Epithelial cell of proximal tubule (primary cell): ENCODE data around the gene THRAP3. TPM values are rescaled to one million over a fixed set of nuclear protein-coding genes. Genes with fewer than 3 reads are reported as not detected.
"Not testable (repeated sequence)": the region's sequence is repeated elsewhere in the genome, so short reads cannot be mapped to it uniquely, and the experiment has no call there.

ENCODE experiments used
- DNase-seq: peaks from one replicate; pipeline ENCODE4 v3.0.0-alpha.2; 2011; ENCODE audit warnings: low read depth
- H3K4me3 ChIP-seq: 2 replicates; pipeline ENCODE4 v1.5.1; 2011; ENCODE audit warnings: low read depth, mild to moderate bottlenecking, low read length
- total RNA-seq: library from RNA; depleted of rRNA; stranded (reverse); fragments of >200 nt; gene quantifications from 2 replicates; pipeline ENCODE4 v1.2.3, GENCODE V29; 2015
- TF ChIP-seq, protein P1 (sequence below): conservative IDR thresholded peaks from 2 replicates; pipeline ENCODE4 v1.5.1; 2012; ENCODE audit warnings: low read depth, mild to moderate bottlenecking, low read length

Gene THRAP3
- total RNA-seq, 1 donor from 2014 or later = 62.9 TPM

DNA sequence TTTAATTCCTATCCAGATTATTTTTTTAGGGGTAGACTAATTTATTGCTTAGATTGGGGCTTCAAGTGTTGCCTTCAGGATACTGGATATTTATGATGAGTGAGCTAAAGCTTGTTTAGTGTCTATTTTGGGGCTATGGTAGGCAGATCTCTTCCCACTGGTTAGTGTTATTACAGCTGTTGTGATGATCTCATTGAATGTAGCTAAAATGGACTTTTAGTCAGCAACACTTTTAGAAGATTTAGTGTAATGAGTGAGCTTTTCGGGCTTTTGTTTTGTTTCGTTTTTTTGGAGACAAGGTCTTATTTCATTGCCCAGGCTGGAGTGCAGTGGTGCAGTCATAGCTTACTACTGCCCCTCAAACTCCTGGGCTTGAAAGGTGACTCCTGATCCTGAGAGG, 14.2 kb downstream of the THRAP3 start:
- TF ChIP-seq, protein P1, sequence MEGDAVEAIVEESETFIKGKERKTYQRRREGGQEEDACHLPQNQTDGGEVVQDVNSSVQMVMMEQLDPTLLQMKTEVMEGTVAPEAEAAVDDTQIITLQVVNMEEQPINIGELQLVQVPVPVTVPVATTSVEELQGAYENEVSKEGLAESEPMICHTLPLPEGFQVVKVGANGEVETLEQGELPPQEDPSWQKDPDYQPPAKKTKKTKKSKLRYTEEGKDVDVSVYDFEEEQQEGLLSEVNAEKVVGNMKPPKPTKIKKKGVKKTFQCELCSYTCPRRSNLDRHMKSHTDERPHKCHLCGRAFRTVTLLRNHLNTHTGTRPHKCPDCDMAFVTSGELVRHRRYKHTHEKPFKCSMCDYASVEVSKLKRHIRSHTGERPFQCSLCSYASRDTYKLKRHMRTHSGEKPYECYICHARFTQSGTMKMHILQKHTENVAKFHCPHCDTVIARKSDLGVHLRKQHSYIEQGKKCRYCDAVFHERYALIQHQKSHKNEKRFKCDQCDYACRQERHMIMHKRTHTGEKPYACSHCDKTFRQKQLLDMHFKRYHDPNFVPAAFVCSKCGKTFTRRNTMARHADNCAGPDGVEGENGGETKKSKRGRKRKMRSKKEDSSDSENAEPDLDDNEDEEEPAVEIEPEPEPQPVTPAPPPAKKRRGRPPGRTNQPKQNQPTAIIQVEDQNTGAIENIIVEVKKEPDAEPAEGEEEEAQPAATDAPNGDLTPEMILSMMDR = no peak
- no peak overlapping the region for H3K4me3 ChIP-seq
- DNase-seq = no peak

DNA sequence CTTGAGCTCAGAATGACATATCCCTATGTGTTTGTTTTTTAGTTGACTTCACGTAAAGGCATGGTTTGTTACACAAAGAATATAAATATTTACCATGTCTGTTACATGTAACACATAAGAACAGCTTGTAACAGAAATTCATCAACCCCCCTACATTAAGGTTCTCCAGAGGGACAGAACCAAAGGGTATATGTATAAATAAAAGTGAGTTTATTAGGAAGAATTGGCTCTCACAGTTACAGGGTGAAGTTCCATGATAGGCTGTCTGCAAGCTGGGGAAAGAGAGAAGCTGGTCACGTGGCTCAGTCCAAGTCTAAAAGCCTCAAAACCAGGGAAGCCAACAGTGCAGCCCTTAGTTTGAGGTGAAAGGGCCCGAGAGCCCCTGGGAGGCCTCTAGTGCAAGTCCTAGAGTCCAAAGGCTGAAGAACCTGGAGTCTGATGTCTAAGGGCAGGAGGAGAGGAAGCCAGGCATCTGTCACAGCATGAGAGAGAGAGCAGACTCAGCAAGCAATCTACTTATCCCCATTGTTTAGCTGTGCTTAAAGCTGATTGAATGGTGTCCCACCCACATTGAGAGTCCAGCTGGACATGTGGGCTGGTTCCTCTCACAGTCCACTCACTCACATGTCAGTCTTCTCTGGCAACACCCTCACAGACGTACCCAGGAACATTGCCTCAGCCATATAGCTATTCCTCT, 15.8 kb downstream of the THRAP3 start:
- DNase-seq = no peak
- TF ChIP-seq, protein P1 = no peak
- no peak overlapping the region for H3K4me3 ChIP-seq

DNA sequence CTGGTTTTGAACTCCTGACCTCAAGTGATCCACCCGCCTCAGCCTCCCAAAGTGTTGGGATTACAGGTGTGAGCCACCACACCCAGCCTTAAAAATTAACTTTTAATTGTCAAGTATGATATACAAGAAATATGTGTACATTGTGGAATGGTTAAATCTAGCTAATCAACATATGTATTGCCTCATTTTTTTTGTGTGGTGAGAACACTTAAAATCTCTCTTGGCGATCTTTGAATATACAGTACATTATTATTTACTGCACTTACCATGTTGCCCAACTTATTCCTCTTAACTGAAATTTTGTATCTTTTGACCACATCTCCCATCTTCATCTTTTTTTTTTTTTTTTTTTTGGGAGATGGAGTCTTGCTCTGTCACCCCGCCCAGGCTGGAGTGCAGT, 23.3 kb downstream of the THRAP3 start:
- H3K4me3 ChIP-seq = no peak overlapping the region
- no peak for DNase-seq
- TF ChIP-seq, protein P1 = no peak

DNA sequence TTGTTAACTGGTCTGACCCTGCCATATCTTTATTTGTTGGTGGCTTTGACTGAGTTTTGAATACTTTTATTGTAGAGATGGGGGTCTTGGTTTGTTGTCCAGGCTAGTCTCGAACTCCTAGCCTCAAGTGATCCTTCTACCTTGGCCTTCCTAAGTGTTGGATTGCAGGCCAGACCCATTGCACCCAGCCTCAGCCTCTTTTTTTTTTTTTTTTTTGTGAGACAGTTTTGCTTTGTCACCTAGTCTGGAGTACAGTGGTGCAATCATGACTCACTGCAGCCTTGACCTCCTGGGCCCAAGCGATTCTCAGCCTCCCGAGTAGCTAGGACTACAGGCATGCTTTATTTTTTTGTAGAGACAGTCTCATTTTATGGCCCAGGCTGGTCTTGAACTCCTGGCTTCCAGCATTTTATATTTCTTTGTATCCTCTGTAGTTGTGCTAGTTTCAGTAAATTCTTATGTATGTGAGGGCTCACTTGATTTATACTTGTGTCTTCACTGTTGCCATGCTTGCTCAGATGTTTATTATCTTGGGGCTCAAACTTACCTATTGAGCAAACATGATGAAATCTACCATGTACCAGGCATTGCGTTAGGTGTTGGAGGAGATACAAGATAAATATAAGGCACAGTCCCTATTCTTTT, 24.1 kb downstream of the THRAP3 start:
- H3K4me3 ChIP-seq = no peak overlapping the region
- TF ChIP-seq, protein P1 = no peak
- DNase-seq = peak; percentile 72

DNA sequence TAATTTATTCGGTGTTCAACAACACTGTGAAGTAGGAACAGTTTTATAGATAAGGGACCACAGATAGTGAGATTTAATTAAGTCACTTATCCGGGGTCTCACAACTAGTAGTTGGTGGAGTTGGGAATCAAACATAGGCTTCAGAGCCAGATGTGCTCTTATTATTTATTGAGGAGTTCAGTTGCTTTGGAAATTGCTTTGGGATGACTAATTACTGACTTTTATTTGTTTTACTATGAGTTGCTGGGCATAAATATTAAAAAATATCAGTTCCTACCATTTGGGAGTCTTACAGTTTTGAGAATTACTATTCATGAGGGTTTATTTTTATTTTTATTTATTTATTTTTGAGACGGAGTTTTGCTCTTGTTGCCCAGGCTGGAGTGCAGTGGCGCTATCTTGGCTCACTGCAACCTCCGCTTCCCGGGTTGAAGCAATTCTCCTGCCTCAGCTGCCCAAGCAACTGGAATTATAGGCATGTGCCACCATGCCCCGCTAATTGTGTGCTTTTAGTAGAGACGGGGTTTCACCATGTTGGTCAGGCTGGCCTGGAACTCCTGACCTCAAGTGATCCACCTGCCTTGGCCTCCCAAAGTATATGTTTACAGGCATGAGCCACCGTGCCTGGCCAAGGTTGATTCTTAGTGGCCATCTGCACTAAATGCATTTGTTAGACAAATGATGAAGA, 27.7 kb downstream of the THRAP3 start:
- no peak for DNase-seq
- no peak overlapping the region for H3K4me3 ChIP-seq
- TF ChIP-seq, protein P1 = no peak

GRCh38 chr1:36252482-36252824, 28.2 kb downstream of the THRAP3 start:
- DNase-seq = not testable (repeated sequence)

GRCh38 chr1:36253161-36253862, 29.1 kb downstream of the THRAP3 start:
- DNase-seq = no peak
- TF ChIP-seq, protein P1 = no peak

More at GRCh38 chr1:36252482-36252824, 28.2 kb downstream of the THRAP3 start:
- not testable (repeated sequence) for H3K4me3 ChIP-seq

More at GRCh38 chr1:36253161-36253862, 29.1 kb downstream of the THRAP3 start:
- H3K4me3 ChIP-seq = no peak overlapping the region
